Measurements from ENCODE around the gene PECR.

PECR gene

DNA sequence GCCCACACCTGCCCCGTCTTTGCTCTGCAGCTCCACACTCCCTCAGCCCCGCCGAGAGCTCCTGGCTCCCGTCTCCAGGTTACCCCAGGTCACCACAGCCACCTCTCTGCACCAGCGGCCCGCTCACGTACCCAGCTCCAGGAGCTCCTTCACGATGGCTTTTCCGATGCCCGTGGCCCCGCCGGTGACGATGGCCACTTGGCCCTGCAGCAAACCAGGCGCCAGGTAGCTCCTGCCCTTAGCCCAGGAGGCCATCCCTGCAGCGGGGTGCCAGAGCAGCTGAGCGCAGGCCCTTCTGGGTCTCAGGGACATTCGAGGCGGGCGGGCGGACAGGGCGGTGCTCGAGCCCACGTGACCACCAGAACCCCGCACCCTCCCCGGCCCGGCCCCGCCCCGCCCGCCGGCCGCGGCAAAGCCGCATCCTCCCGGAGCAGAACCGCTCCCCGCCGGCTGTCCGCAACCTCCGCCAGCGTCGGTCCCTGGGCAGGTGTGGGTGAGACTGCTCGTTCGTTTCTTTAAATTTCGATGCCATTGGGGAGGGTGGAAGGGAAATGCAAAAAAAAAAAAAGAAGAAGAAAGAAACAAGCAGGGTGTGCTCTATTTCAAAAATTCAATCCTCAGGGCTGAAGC, at the start of gene PECR, which contains the start of gene TMEM169:
Gene PECR, minus strand, starts transcription at position 323 of the 630 bp plus-strand sequence. Its CDS starts 68 bp downstream, at position 255.
Gene TMEM169, plus strand, starts transcription at position 433 of the 630 bp plus-strand sequence. CDS start 14,045 bp downstream, outside the sequence.
- 0 out of 2 replicates have a peak, but pooled peaks have one; percentile 23 for TF ChIP-seq TCF12 (IDR thresholded peaks at IDR 0.05; ENCODE audit: low read depth)
- no peak for TF ChIP-seq EGR1 (IDR thresholded peaks at IDR 0.05)
- TF ChIP-seq MAX (IDR thresholded peaks at IDR 0.05): peak; percentile 74
- no peak for TF ChIP-seq CEBPB (IDR thresholded peaks at IDR 0.05)
- peak; percentile 93 for TF ChIP-seq USF1 (IDR thresholded peaks at IDR 0.05)
- peak; percentile 48; the same call in 1 of the 2 replicates for TF ChIP-seq TAF1 (IDR thresholded peaks at IDR 0.05; ENCODE audit: low read depth)

DNA sequence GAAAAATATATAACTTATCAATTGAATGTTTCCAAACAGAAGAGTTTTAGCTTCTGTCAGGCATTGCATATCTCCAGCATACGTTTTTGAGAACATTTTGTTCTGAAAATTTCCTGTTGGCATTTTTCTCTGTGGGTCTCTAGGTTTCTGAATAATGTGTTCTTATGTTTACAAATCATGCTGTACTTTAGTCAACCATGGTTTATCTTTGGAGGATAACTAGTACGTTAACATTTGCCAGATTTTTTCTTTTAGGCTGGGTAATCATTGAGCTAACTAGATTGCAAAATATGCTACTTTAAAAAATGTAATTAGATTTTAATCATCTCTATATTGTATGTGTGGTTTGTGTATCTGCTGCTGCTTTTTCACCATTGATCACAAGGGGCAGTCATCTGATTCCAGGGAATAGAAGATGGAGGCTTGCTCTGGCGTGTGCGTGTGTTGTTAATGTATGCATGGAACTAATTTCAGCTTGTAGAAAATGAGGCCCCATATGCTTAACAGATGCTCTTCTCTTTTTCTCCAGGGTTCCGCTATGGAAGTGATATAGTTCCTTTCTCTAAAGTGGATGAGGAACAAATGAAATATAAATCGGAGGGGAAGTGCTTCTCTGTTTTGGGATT, 48.9 kb upstream of the PECR start:
- TF ChIP-seq TEAD4 (IDR thresholded peaks at IDR 0.05) (no peak), USF1 (IDR thresholded peaks at IDR 0.05) (no peak), CREB1 (IDR thresholded peaks at IDR 0.05; ENCODE audit: low read depth) (no peak), YY1 (IDR thresholded peaks at IDR 0.05; ENCODE audit: low read depth) (no peak), ZBTB7A (IDR thresholded peaks at IDR 0.05; ENCODE audit: low read depth) (no peak)

GRCh38 chr2:216126943-216127342, 45.3 kb upstream of the PECR start:
- TF ChIP-seq NFIC (IDR thresholded peaks at IDR 0.05) (no peak), EGR1 (IDR thresholded peaks at IDR 0.05) (no peak), MAX (IDR thresholded peaks at IDR 0.05) (no peak), USF1 (IDR thresholded peaks at IDR 0.05) (no peak), EP300 (IDR thresholded peaks at IDR 0.05; ENCODE audit: borderline replicate concordance) (no peak), ZBTB7A (IDR thresholded peaks at IDR 0.05; ENCODE audit: low read depth) (no peak), TCF12 (IDR thresholded peaks at IDR 0.05; ENCODE audit: low read depth) (no peak), YY1 (IDR thresholded peaks at IDR 0.05; ENCODE audit: low read depth) (no peak), CEBPB (IDR thresholded peaks at IDR 0.05) (no peak), TEAD4 (IDR thresholded peaks at IDR 0.05) (no peak), CREB1 (IDR thresholded peaks at IDR 0.05; ENCODE audit: low read depth) (no peak), TAF1 (IDR thresholded peaks at IDR 0.05; ENCODE audit: low read depth) (no peak), RAD21 (IDR thresholded peaks at IDR 0.05; ENCODE audit: low read depth) (no peak)
- TF ChIP-seq, protein P1, sequence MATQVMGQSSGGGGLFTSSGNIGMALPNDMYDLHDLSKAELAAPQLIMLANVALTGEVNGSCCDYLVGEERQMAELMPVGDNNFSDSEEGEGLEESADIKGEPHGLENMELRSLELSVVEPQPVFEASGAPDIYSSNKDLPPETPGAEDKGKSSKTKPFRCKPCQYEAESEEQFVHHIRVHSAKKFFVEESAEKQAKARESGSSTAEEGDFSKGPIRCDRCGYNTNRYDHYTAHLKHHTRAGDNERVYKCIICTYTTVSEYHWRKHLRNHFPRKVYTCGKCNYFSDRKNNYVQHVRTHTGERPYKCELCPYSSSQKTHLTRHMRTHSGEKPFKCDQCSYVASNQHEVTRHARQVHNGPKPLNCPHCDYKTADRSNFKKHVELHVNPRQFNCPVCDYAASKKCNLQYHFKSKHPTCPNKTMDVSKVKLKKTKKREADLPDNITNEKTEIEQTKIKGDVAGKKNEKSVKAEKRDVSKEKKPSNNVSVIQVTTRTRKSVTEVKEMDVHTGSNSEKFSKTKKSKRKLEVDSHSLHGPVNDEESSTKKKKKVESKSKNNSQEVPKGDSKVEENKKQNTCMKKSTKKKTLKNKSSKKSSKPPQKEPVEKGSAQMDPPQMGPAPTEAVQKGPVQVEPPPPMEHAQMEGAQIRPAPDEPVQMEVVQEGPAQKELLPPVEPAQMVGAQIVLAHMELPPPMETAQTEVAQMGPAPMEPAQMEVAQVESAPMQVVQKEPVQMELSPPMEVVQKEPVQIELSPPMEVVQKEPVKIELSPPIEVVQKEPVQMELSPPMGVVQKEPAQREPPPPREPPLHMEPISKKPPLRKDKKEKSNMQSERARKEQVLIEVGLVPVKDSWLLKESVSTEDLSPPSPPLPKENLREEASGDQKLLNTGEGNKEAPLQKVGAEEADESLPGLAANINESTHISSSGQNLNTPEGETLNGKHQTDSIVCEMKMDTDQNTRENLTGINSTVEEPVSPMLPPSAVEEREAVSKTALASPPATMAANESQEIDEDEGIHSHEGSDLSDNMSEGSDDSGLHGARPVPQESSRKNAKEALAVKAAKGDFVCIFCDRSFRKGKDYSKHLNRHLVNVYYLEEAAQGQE (IDR thresholded peaks at IDR 0.05; ENCODE audit: low read depth): no peak

DNA sequence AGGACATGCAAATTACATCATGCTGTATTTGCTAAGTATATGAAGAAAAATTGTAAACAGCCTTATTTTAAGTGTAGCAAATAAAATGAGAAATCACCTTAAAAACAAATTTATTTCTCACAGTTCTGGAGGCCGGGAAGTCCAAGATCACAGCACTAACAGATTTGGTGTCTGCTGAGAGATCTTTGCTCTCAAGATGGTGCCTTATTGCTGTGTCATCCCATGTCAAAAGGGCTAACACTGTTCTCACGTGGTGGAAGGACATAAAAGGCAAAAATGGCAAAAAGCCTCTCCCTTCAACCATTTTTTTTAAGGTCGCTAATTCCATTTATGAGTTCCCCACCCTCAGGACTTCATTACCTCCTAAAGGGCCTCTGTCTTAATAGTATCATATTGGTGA, 39.6 kb upstream of the PECR start:
- no peak for TF ChIP-seq FOXM1 (IDR thresholded peaks at IDR 0.05; ENCODE audit: borderline replicate concordance, low read depth)
- TF ChIP-seq TCF12 (IDR thresholded peaks at IDR 0.05; ENCODE audit: low read depth): no peak
- TF ChIP-seq ZBTB7A (IDR thresholded peaks at IDR 0.05; ENCODE audit: low read depth): no peak
- no peak for TF ChIP-seq EGR1 (IDR thresholded peaks at IDR 0.05)
- TF ChIP-seq NFIC (IDR thresholded peaks at IDR 0.05): no peak
- no peak for TF ChIP-seq RAD21 (IDR thresholded peaks at IDR 0.05; ENCODE audit: low read depth)
- TF ChIP-seq TAF1 (IDR thresholded peaks at IDR 0.05; ENCODE audit: low read depth): no peak
- no peak for TF ChIP-seq YY1 (IDR thresholded peaks at IDR 0.05; ENCODE audit: low read depth)
- no peak for TF ChIP-seq EP300 (IDR thresholded peaks at IDR 0.05; ENCODE audit: borderline replicate concordance)
- TF ChIP-seq CREB1 (IDR thresholded peaks at IDR 0.05; ENCODE audit: low read depth): no peak
- TF ChIP-seq, protein P1 (IDR thresholded peaks at IDR 0.05; ENCODE audit: low read depth): no peak

DNA sequence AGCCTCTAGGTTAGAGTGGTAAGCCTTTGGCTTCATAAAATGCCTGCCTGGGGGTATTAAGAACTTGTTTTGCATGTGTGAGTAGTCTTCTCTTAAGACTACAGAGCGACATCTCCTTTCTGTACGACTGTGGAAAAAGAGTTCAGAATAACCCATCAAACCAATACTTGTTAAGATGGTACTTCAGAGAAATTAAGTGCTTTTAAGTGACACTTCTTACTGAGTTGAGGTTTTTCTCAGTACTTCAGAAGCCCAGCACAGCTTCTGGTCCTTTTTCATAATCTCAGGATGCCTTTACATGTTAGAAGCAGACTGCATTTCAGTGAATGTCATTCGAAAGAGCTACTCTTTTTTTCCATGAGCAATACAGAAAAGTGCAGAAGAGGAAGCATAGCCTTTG, 38.4 kb upstream of the PECR start:
- TF ChIP-seq ZBTB7A (IDR thresholded peaks at IDR 0.05; ENCODE audit: low read depth): no peak
- TF ChIP-seq YY1 (IDR thresholded peaks at IDR 0.05; ENCODE audit: low read depth): no peak
- no peak for TF ChIP-seq CREB1 (IDR thresholded peaks at IDR 0.05; ENCODE audit: low read depth)
- no peak for TF ChIP-seq USF1 (IDR thresholded peaks at IDR 0.05)
- no peak for TF ChIP-seq RAD21 (IDR thresholded peaks at IDR 0.05; ENCODE audit: low read depth)
- no peak for TF ChIP-seq TAF1 (IDR thresholded peaks at IDR 0.05; ENCODE audit: low read depth)

All from Ishikawa (cell line).